Astrocyte (in vitro differentiated cells and primary cell): ENCODE measurements around the gene ATG4D. TPM values are rescaled to one million over a fixed set of nuclear protein-coding genes. Genes with fewer than 3 reads are reported as not detected.

ENCODE experiments used
- DNase-seq: peaks from one replicate; pipeline ENCODE4 v3.0.0-alpha.2; 2010; ENCODE audit warnings: low read depth
- FAIRE-seq: peaks from 2 replicates; lab custom pipeline; 2011; peaks lifted over from hg19 to GRCh38; lab: Jason Lieb, UNC
- H2AFZ ChIP-seq: 2 replicates; pipeline ENCODE4 v1.6.0; 2012; ENCODE audit warnings: low read depth, low read length, inconsistent platforms
- H3K27ac ChIP-seq: 2 replicates; pipeline ENCODE4 v1.5.1; 2011; ENCODE audit warnings: low read depth, low read length, inconsistent platforms
- H3K27me3 ChIP-seq: 2 replicates; pipeline ENCODE4 v1.6.0; 2011; ENCODE audit warnings: low read length, inconsistent platforms; ENCODE audit not compliant: insufficient read depth
- H3K36me3 ChIP-seq: 2 replicates; pipeline ENCODE4 v1.5.1; 2011; ENCODE audit warnings: low read length, inconsistent platforms; ENCODE audit not compliant: insufficient read depth
- H3K4me1 ChIP-seq: 2 replicates; pipeline ENCODE4 v1.5.1; 2011; ENCODE audit warnings: low read length, inconsistent platforms; ENCODE audit not compliant: insufficient read depth
- H3K4me2 ChIP-seq: 2 replicates; pipeline ENCODE4 v1.6.0; 2012; ENCODE audit warnings: low read length, inconsistent platforms
- H3K4me3 ChIP-seq: 2 replicates; pipeline ENCODE4 v1.5.1; 2011; ENCODE audit warnings: low read depth, mild to moderate bottlenecking, low read length, inconsistent platforms; ENCODE audit not compliant: insufficient read depth
- H3K79me2 ChIP-seq: 2 replicates; pipeline ENCODE4 v1.6.0; 2012; ENCODE audit warnings: mild to moderate bottlenecking, low read length, inconsistent platforms; ENCODE audit not compliant: insufficient read depth
- H3K9ac ChIP-seq: 2 replicates; pipeline ENCODE4 v1.6.0; 2012; ENCODE audit warnings: mild to moderate bottlenecking, low read length, inconsistent platforms
- H3K9me3 ChIP-seq: 2 replicates; pipeline ENCODE4 v1.5.1; 2012; ENCODE audit warnings: low read depth, mild to moderate bottlenecking, low read length, inconsistent platforms; ENCODE audit not compliant: insufficient read depth
- H4K20me1 ChIP-seq: 2 replicates; pipeline ENCODE4 v1.6.0; 2012; ENCODE audit warnings: low read length, inconsistent platforms; ENCODE audit not compliant: insufficient read depth
- H3K27ac Mint-ChIP-seq: one replicate; pipeline ENCODE4 v1.8.0; 2021; ENCODE audit warnings: mild to moderate bottlenecking, mixed read lengths; ENCODE audit not compliant: unreplicated experiment
- H3K27me3 Mint-ChIP-seq: one replicate; pipeline ENCODE4 v1.8.0; 2021; ENCODE audit warnings: low read depth, mixed read lengths; ENCODE audit not compliant: unreplicated experiment
- H3K36me3 Mint-ChIP-seq: one replicate; pipeline ENCODE4 v1.8.0; 2021; ENCODE audit warnings: low read depth, mixed read lengths; ENCODE audit not compliant: unreplicated experiment
- H3K4me1 Mint-ChIP-seq: one replicate; pipeline ENCODE4 v1.8.0; 2021; ENCODE audit warnings: low read depth, mixed read lengths; ENCODE audit not compliant: unreplicated experiment
- H3K4me3 Mint-ChIP-seq: one replicate; pipeline ENCODE4 v1.8.0; 2021; ENCODE audit warnings: mild to moderate bottlenecking, moderate library complexity, mixed read lengths; ENCODE audit not compliant: unreplicated experiment
- H3K9me3 Mint-ChIP-seq: one replicate; pipeline ENCODE4 v1.8.0; 2021; ENCODE audit warnings: mild to moderate bottlenecking, mixed read lengths; ENCODE audit not compliant: unreplicated experiment
- CTCF ChIP-seq: IDR thresholded peaks from 2 replicates; pipeline ENCODE4 v1.5.1; 2011; ENCODE audit warnings: low read depth, mild to moderate bottlenecking, inconsistent platforms, low read length, moderate library complexity; ENCODE audit not compliant: insufficient read depth
- EZH2 ChIP-seq: IDR thresholded peaks from 2 replicates; pipeline ENCODE4 v1.6.1; 2012; ENCODE audit warnings: mild to moderate bottlenecking, low read length, inconsistent platforms; ENCODE audit not compliant: insufficient read depth
- total RNA-seq: library from RNA; stranded (reverse); gene quantifications from 2 replicates; pipeline ENCODE4 v1.2.1, GENCODE V29; 2021

Gene ATG4D
- total RNA-seq, 1 donor from 2014 or later, result 23.5 TPM

GRCh38 chr19:10546817-10547216, 3.1 kb downstream of the ATG4D start:
- peaks cover 6% of the 10 kb centered on the region for H3K4me1 ChIP-seq
- Mint-ChIP-seq H3K4me3 (no peak overlapping the region), H3K27me3 (no peaks in the 10 kb centered on the region), H3K4me1 (no peaks in the 10 kb centered on the region), H3K27ac (no peak overlapping the region), H3K36me3 (peaks cover 14% of the 10 kb centered on the region), H3K9me3 (no peaks in the 10 kb centered on the region)
- FAIRE-seq (no peak), DNase-seq (no peak)
- no peak overlapping the region for H3K27ac ChIP-seq
- no peaks in the 10 kb centered on the region for H3K27me3 ChIP-seq
- peaks cover 32% of the 10 kb centered on the region for H3K79me2 ChIP-seq
- no peak overlapping the region for H3K9ac ChIP-seq
- H3K4me3 ChIP-seq, result no peak overlapping the region
- no peak overlapping the region for H2AFZ ChIP-seq
- no peak overlapping the region for H3K4me2 ChIP-seq
- peaks cover 2% of the 10 kb centered on the region for H3K36me3 ChIP-seq
- TF ChIP-seq EZH2 (no peak), CTCF (no peak)
- peaks cover 21% of the 10 kb centered on the region for H4K20me1 ChIP-seq
- no peaks in the 10 kb centered on the region for H3K9me3 ChIP-seq

- H3K27ac Mint-ChIP-seq, result no peak overlapping the region
- Histone ChIP-seq H3K4me2 (no peak overlapping the region), H3K4me1 (peaks cover 6% of the 10 kb centered on the region), H3K36me3 (peaks cover 6% of the 10 kb centered on the region), H3K79me2 (peaks cover 32% of the 10 kb centered on the region), H4K20me1 (peaks cover 33% of the 10 kb centered on the region), H3K27ac (no peak overlapping the region), H3K9me3 (no peaks in the 10 kb centered on the region), H3K9ac (no peak overlapping the region), H3K4me3 (no peak overlapping the region), H3K27me3 (no peaks in the 10 kb centered on the region), H2AFZ (no peak overlapping the region)
- H3K9me3 Mint-ChIP-seq, result no peaks in the 10 kb centered on the region
- TF ChIP-seq EZH2 (no peak), CTCF (no peak)
- H3K4me1 Mint-ChIP-seq, result no peaks in the 10 kb centered on the region
- H3K27me3 Mint-ChIP-seq, result no peaks in the 10 kb centered on the region
- FAIRE-seq (no peak), DNase-seq (no peak)
- no peak overlapping the region for H3K4me3 Mint-ChIP-seq
- H3K36me3 Mint-ChIP-seq, result peaks cover 19% of the 10 kb centered on the region
Observed at GRCh38 chr19:10548746-10549276, 5.1 kb downstream of the ATG4D start.

- Histone ChIP-seq H3K9me3 (no peaks in the 10 kb centered on the region), H3K79me2 (peaks cover 23% of the 10 kb centered on the region), H3K4me1 (peaks cover 3% of the 10 kb centered on the region), H3K36me3 (peaks cover 6% of the 10 kb centered on the region), H3K27me3 (no peaks in the 10 kb centered on the region), H4K20me1 (peaks cover 29% of the 10 kb centered on the region), H3K9ac (no peak overlapping the region), H3K27ac (no peak overlapping the region), H3K4me3 (no peak overlapping the region), H2AFZ (no peak overlapping the region), H3K4me2 (no peak overlapping the region)
- FAIRE-seq (no peak), DNase-seq (no peak)
- TF ChIP-seq CTCF (no peak), EZH2 (no peak)
- peaks cover 19% of the 10 kb centered on the region for H3K36me3 Mint-ChIP-seq
- no peaks in the 10 kb centered on the region for H3K9me3 Mint-ChIP-seq
- no peak overlapping the region for H3K4me3 Mint-ChIP-seq
- H3K4me1 Mint-ChIP-seq, result no peaks in the 10 kb centered on the region
- H3K27me3 Mint-ChIP-seq, result no peaks in the 10 kb centered on the region
- H3K27ac Mint-ChIP-seq, result no peak overlapping the region
Observed at GRCh38 chr19:10549733-10550132, 6.0 kb downstream of the ATG4D start.
